PC-3 (cell line): ENCODE measurements around the gene IARS2. TPM values are rescaled to one million over a fixed set of nuclear protein-coding genes. Genes with fewer than 3 reads are reported as not detected.

Experiments used
- ATAC-seq: fragments of 200-7000 bp; cut with Tn5 transposase; 2 replicates; pipeline ENCODE4 v1.9.1; 2020; ENCODE audit warnings: mild to moderate bottlenecking, moderate library complexity
- BruUV-seq: library from RNA; stranded (reverse); fragments of 400-500 nt; replicated peaks from 2 replicates; lab custom pipeline; 2021; lab: Mats Ljungman, UMichigan
- CTCF ChIA-PET: fragments of 300-600 bp; sonication (Branson Sonifier 250); formaldehyde crosslinking; loops from one replicate; lab custom pipeline; 2022; ENCODE audit warnings: antibody characterized with exemption; lab: Charles Lee
- POLR2A ChIA-PET: fragments of 300-600 bp; sonication (Branson Sonifier 250); formaldehyde crosslinking; loops from one replicate; lab custom pipeline; 2022; ENCODE audit warnings: antibody characterized with exemption; ENCODE audit not compliant: unreplicated experiment; lab: Charles Lee
- DNase-seq: peaks from one replicate; pipeline ENCODE4 v3.0.0-alpha.2; 2015
- H2AFZ ChIP-seq: fragments of 300-600 bp; sonication (generic); 2 replicates; pipeline ENCODE4 v1.6.0; 2016; ENCODE audit warnings: antibody characterized with exemption, low read length
- H3F3A ChIP-seq: fragments of 300-600 bp; sonication (generic); one replicate; pipeline ENCODE4 v1.6.0; 2017; ENCODE audit warnings: antibody characterized with exemption, low read length, control low read depth, mild to moderate bottlenecking; ENCODE audit not compliant: unreplicated experiment
- H3K27ac ChIP-seq: fragments of 300-600 bp; sonication (generic); 2 replicates; pipeline ENCODE4 v1.5.1; 2016; ENCODE audit warnings: mild to moderate bottlenecking, low read length
- H3K27me3 ChIP-seq: fragments of 300-600 bp; sonication (generic); 2 replicates; pipeline ENCODE4 v1.6.1; 2016; ENCODE audit warnings: low read length, mixed read lengths
- H3K36me3 ChIP-seq: fragments of 300-600 bp; sonication (generic); 2 replicates; pipeline ENCODE4 v1.6.1; 2016; ENCODE audit warnings: low read depth, mixed run types, low read length, mixed read lengths
- H3K4me1 ChIP-seq: fragments of 300-600 bp; sonication (generic); 2 replicates; pipeline ENCODE4 v1.5.1; 2016; ENCODE audit warnings: low read length; ENCODE audit not compliant: insufficient read depth
- H3K4me2 ChIP-seq: fragments of 300-600 bp; sonication (generic); 2 replicates; pipeline ENCODE4 v1.6.0; 2016; ENCODE audit warnings: low read length
- H3K4me3 ChIP-seq: fragments of 300-600 bp; sonication (generic); 2 replicates; pipeline ENCODE4 v1.5.1; 2016; ENCODE audit warnings: mild to moderate bottlenecking, low read length, mixed read lengths
- H3K79me2 ChIP-seq: fragments of 300-600 bp; sonication (generic); 2 replicates; pipeline ENCODE4 v1.6.1; 2017; ENCODE audit warnings: low read length, mixed read lengths
- H3K9ac ChIP-seq: fragments of 300-600 bp; sonication (generic); 2 replicates; pipeline ENCODE4 v1.6.0; 2016; ENCODE audit warnings: mild to moderate bottlenecking, low read length
- H3K9me2 ChIP-seq: fragments of 300-600 bp; sonication (generic); replicated peaks from 2 replicates; pipeline ENCODE4 v1.6.1; 2016; ENCODE audit warnings: mixed run types, low read length, mixed read lengths
- H3K9me3 ChIP-seq: fragments of 300-600 bp; sonication (generic); 2 replicates; pipeline ENCODE4 v1.6.1; 2016; ENCODE audit warnings: low read length, mixed read lengths
- H4K20me1 ChIP-seq: fragments of 300-600 bp; sonication (generic); 2 replicates; pipeline ENCODE4 v1.6.1; 2016; ENCODE audit warnings: low read length, mixed read lengths
- EZH2 ChIP-seq: fragments of 300-600 bp; sonication (generic); IDR thresholded peaks from one replicate; pipeline ENCODE4 v1.6.1; 2017; ENCODE audit warnings: antibody characterized with exemption, mild to moderate bottlenecking, low read length; ENCODE audit not compliant: unreplicated experiment
- EZH2phosphoT487 ChIP-seq: fragments of 300-600 bp; sonication (generic); IDR thresholded peaks from 2 replicates; pipeline ENCODE4 v1.6.1; 2018; ENCODE audit warnings: mild to moderate bottlenecking, antibody characterized with exemption, low read length, borderline replicate concordance
- intact Hi-C: fragments of 100-400 bp; cut with micrococcal nuclease; formaldehyde crosslinking; loops from 2 replicates; pipeline ENCODE4 v1.9.0; 2023
- total RNA-seq: library from RNA; depleted of rRNA; stranded (reverse); fragments of >200 nt; gene quantifications from 2 replicates; pipeline ENCODE4 v1.2.3, GENCODE V29; 2014
- TF ChIP-seq, protein P1 (sequence below): fragments of 300-600 bp; sonication (generic); conservative IDR thresholded peaks from 2 replicates; pipeline ENCODE4 v1.5.1; 2017; ENCODE audit warnings: antibody characterized with exemption, low read depth, mild to moderate bottlenecking, low read length

Gene IARS2
- total RNA-seq, 1 experiment from 2014 or later: 152 TPM

DNA sequence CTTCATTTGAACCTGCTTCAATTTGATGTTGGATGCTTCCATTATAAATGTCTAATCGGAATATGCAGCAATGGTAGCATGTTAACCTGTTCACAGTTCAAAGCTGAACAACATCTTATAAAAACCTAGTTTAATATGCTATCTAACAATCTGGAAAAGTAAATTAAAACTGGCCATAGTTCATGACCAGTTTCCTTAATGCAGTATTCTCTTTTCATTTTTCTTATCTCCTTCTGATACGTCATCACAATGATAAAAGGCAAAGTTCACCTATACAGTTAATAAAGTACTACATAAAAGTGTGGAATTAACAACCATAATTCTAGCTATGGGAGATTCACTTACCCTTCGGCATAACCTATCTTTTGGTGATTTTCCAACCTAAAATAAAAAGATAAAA lies 65.1 kb downstream of the IARS2 start:
- CTCF ChIA-PET: no interaction called here
- intact Hi-C loops: no loop called here
- Histone ChIP-seq H3K9me2 (no peaks in the 10 kb centered on the region), H3K9ac (no peak overlapping the region), H3K4me1 (no peaks in the 10 kb centered on the region), H3K36me3 (peaks cover 26% of the 10 kb centered on the region), H3K79me2 (no peaks in the 10 kb centered on the region), H3K4me2 (no peak overlapping the region), H3F3A (no peaks in the 10 kb centered on the region), H4K20me1 (no peaks in the 10 kb centered on the region), H2AFZ (no peak overlapping the region), H3K4me3 (no peak overlapping the region), H3K9me3 (no peaks in the 10 kb centered on the region), H3K27me3 (no peaks in the 10 kb centered on the region), H3K27ac (no peak overlapping the region)
- no TSS peak for BruUV-seq
- POLR2A ChIA-PET: no interaction called here
- TF ChIP-seq EZH2phosphoT487 (no peak), EZH2 (no peak)
- TF ChIP-seq, protein P1, sequence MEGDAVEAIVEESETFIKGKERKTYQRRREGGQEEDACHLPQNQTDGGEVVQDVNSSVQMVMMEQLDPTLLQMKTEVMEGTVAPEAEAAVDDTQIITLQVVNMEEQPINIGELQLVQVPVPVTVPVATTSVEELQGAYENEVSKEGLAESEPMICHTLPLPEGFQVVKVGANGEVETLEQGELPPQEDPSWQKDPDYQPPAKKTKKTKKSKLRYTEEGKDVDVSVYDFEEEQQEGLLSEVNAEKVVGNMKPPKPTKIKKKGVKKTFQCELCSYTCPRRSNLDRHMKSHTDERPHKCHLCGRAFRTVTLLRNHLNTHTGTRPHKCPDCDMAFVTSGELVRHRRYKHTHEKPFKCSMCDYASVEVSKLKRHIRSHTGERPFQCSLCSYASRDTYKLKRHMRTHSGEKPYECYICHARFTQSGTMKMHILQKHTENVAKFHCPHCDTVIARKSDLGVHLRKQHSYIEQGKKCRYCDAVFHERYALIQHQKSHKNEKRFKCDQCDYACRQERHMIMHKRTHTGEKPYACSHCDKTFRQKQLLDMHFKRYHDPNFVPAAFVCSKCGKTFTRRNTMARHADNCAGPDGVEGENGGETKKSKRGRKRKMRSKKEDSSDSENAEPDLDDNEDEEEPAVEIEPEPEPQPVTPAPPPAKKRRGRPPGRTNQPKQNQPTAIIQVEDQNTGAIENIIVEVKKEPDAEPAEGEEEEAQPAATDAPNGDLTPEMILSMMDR: no peak
- ATAC-seq: no peak
- DNase-seq: no peak

GRCh38 chr1:220160027-220160426 lies 66.1 kb downstream of the IARS2 start:
- H3K9me2 ChIP-seq: no peaks in the 10 kb centered on the region
- no peaks in the 10 kb centered on the region for H3K79me2 ChIP-seq
- no peak overlapping the region for H3K27ac ChIP-seq
- intact Hi-C loops: no loop called here
- ChIA-PET POLR2A (no interaction called here), CTCF (no interaction called here)
- H3K36me3 ChIP-seq: peaks cover 31% of the 10 kb centered on the region
- DNase-seq (no peak), ATAC-seq (no peak)
- H3K4me1 ChIP-seq: no peaks in the 10 kb centered on the region
- no peak overlapping the region for H3K9ac ChIP-seq
- no peaks in the 10 kb centered on the region for H3K9me3 ChIP-seq
- no peak overlapping the region for H2AFZ ChIP-seq
- H3K27me3 ChIP-seq: no peaks in the 10 kb centered on the region
- TF ChIP-seq EZH2phosphoT487 (no peak), EZH2 (no peak)
- TF ChIP-seq, protein P1: no peak
- BruUV-seq: no TSS peak
- H4K20me1 ChIP-seq: no peaks in the 10 kb centered on the region
- H3F3A ChIP-seq: no peaks in the 10 kb centered on the region
- H3K4me3 ChIP-seq: no peak overlapping the region
- no peak overlapping the region for H3K4me2 ChIP-seq

DNA sequence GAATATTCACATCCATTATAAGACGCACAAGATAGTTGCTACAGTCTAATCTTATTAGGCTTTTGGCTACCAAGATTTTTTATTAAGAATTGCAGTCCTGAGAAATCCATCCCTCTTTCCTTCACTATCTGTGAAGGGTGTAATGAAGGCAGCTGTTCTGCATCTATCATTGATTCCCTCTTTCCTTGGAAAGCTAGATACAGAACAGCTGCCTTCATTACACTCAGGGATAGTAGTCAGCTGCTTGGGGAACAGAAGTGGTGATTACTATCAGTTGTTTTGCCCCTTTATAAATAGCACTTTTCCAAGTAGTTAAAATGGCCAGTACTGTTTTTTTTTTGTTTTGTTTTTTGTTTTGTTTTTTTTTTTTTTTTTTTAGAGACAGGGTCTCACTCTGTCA lies 70.2 kb downstream of the IARS2 start:
- Histone ChIP-seq H3K4me1 (no peaks in the 10 kb centered on the region), H3K9ac (no peak overlapping the region), H3K79me2 (no peaks in the 10 kb centered on the region), H4K20me1 (no peaks in the 10 kb centered on the region), H3K27ac (no peak overlapping the region), H3K27me3 (no peaks in the 10 kb centered on the region), H3K4me3 (no peak overlapping the region), H3K9me2 (no peaks in the 10 kb centered on the region), H2AFZ (no peak overlapping the region), H3F3A (no peaks in the 10 kb centered on the region), H3K9me3 (no peaks in the 10 kb centered on the region), H3K36me3 (peaks cover 28% of the 10 kb centered on the region), H3K4me2 (no peak overlapping the region)
- ATAC-seq (no peak), DNase-seq (no peak)
- POLR2A ChIA-PET: no interaction called here
- BruUV-seq: no TSS peak
- CTCF ChIA-PET: interaction anchor here (0.6 kb wide), 1 partner anchor 51 kb away, joined by 10 read pairs; no protein-coding TSS in a partner anchor
- TF ChIP-seq EZH2phosphoT487: no peak
- TF ChIP-seq EZH2: no peak
- TF ChIP-seq, protein P1: no peak
- intact Hi-C loops: no loop called here
